Measurements from ENCODE around the gene CD164L2. TPM values are rescaled to one million over a fixed set of nuclear protein-coding genes. Genes with fewer than 3 reads are reported as not detected.

Gene CD164L2
- total and polyA plus RNA-seq, 12 donors = 0.11 to 2.6 (median 0.17) TPM; not detected in 6

- TF ChIP-seq CTCF (IDR thresholded peaks at IDR 0.05) (no peak), POLR2A (IDR thresholded peaks at IDR 0.05) (no peak)
- 20 to 42% (median 27%) methylated on average over 18 to 84 of the region's 84 CpGs for WGBS, 4 donors
- no peak overlapping the region for H3K27ac ChIP-seq
- H3K9me3 ChIP-seq (replicated peaks in 1 of 3) = no peaks in the 10 kb centered on the region
- H3K36me3 ChIP-seq (replicated peaks in 1 of 2) = peaks cover 0 to 12% of the 10 kb centered on the region in 2 donors
- peak overlapping the region in 1 of 4 donors; percentile 46 for H3K4me3 ChIP-seq
- peaks cover 4% of the 10 kb centered on the region for H3K27me3 ChIP-seq
- intact Hi-C loops (cut with DNase I) = loop anchor here in 1 of 2 donors (10.0 kb wide), 1 partner anchor 45 kb away; no protein-coding TSS in a partner anchor
- peaks cover 0 to 12% of the 10 kb centered on the region in 2 donors for H3K4me1 ChIP-seq (replicated peaks in 1 of 2)
- peak in 6 of 7 donors; percentile 56 to 78 (median 64) for DNase-seq
Measured at GRCh38 chr1:27349784-27350662, 33.1 kb downstream of the CD164L2 start.

- peaks cover 0 to 12% of the 10 kb centered on the region in 2 donors for H3K4me1 ChIP-seq (replicated peaks in 1 of 2)
- peak in 1 of 7 donors; percentile 31 for DNase-seq
- H3K9me3 ChIP-seq (replicated peaks in 1 of 3) = no peaks in the 10 kb centered on the region
- peak overlapping the region in 1 of 4 donors; percentile 46 for H3K4me3 ChIP-seq
- intact Hi-C loops (cut with DNase I) = no loop called here
- 18 to 69% (median 35%) methylated on average over 11 to 51 of the region's 51 CpGs for WGBS, 4 donors
- TF ChIP-seq CTCF (IDR thresholded peaks at IDR 0.05) (no peak), POLR2A (IDR thresholded peaks at IDR 0.05) (no peak)
- peaks cover 4% of the 10 kb centered on the region for H3K27me3 ChIP-seq
- peaks cover 0 to 6% of the 10 kb centered on the region in 2 donors for H3K36me3 ChIP-seq (replicated peaks in 1 of 2)
- H3K27ac ChIP-seq = no peak overlapping the region
Measured at GRCh38 chr1:27348861-27349783, 34.0 kb downstream of the CD164L2 start.

GRCh38 chr1:27346991-27347624, 36.0 kb downstream of the CD164L2 start:
- no peak overlapping the region for H3K27ac ChIP-seq
- H3K9me3 ChIP-seq (replicated peaks in 1 of 3) = no peaks in the 10 kb centered on the region
- 65 to 80% (median 71%) methylated on average over 9 to 14 of the region's 14 CpGs for WGBS, 4 donors
- H3K4me3 ChIP-seq = no peak overlapping the region
- TF ChIP-seq CTCF (IDR thresholded peaks at IDR 0.05) (no peak), POLR2A (IDR thresholded peaks at IDR 0.05) (no peak)
- no peaks in the 10 kb centered on the region for H3K36me3 ChIP-seq (replicated peaks in 1 of 2)
- intact Hi-C loops (cut with DNase I) = no loop called here
- no peak for DNase-seq
- peaks cover 4% of the 10 kb centered on the region for H3K27me3 ChIP-seq
- peaks cover 0 to 13% of the 10 kb centered on the region in 2 donors for H3K4me1 ChIP-seq (replicated peaks in 1 of 2)

All from adrenal gland (tissue), 12 donors.